ENCODE results near the gene PIEZO1.
"Not testable (repeated sequence)": the region's sequence is repeated elsewhere in the genome, so short reads cannot be mapped to it uniquely, and the experiment has no call there.

PIEZO1 gene

DNA sequence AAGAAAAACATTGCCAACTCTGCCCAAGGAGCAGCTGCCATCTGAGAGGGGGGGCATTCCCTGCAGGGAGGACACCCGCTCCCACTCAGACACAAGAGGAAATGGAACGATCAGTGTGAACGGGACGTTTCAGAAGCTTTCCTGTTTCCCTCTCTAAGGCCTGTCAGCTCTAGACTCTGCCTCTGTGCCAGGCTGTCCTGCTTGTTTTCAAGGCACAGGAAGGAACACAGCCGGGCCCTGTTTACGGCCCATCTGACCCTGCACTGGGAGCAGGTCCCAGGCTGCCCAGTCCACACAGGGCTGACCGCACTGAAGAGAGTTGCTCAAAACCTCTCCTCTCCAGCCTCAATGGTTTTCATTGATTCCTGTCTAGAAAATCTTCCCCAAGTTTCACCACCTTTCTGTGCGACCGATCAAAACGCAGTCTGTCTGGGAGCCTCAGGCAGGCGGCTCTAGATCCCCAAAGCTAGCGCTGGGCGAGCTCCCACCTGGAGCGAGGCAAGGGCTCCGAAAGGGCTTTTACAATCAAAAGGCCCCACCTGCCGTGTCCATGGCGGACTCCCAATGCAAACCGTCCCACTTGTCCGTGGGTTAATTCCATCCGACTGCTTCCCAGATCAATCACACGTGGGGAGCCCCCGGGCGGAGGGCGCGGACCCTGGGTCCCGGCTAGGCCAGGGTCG lies 1.5 kb downstream of the PIEZO1 start:
- DNase-seq (ENCODE audit: low spot score): no peak

DNA sequence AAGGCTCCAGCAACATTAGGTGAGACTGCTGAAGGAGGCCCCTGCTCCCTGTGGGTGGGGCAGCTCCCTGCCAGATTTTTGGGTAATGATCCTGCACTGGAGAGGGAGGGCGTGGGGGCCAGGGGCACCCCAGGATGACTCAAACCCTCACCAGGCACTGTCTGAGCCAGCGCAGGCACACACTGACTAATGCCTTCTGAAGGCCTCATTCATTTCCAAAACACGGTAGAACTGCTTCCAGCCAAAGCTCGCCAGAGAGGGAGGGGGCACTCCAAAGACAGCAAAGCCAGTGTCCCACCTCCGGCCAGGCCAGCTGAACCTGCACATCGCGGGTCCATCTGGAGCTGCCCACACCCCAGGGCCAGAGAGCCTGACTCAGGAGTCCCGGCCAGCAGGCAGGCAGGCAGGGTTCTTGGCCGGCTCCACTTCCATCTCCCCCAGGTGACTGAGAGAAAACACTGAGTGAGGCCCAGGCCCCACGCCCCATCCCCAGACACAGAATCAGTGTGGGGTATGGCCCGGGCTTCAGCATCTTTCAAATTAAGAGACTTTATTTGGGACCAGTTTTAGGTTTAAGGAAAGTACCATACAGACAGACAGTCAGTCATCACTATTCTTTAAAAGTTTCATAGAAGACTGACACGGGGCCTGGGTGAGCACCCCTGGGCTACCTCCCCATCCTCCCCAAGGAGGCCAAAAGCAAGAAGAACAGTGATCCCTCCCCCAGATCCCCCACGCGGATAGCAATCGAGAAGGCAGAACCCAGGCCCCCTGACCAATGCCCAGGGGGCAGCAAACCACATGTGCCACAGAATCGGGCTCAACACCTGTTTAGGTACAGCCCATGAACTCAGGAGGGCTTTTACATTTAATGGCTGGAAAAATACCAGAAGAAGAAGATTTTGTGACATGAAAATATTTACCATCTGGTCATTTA lies 2.3 kb downstream of the PIEZO1 start:
- DNase-seq (ENCODE audit: low spot score): no peak

DNA sequence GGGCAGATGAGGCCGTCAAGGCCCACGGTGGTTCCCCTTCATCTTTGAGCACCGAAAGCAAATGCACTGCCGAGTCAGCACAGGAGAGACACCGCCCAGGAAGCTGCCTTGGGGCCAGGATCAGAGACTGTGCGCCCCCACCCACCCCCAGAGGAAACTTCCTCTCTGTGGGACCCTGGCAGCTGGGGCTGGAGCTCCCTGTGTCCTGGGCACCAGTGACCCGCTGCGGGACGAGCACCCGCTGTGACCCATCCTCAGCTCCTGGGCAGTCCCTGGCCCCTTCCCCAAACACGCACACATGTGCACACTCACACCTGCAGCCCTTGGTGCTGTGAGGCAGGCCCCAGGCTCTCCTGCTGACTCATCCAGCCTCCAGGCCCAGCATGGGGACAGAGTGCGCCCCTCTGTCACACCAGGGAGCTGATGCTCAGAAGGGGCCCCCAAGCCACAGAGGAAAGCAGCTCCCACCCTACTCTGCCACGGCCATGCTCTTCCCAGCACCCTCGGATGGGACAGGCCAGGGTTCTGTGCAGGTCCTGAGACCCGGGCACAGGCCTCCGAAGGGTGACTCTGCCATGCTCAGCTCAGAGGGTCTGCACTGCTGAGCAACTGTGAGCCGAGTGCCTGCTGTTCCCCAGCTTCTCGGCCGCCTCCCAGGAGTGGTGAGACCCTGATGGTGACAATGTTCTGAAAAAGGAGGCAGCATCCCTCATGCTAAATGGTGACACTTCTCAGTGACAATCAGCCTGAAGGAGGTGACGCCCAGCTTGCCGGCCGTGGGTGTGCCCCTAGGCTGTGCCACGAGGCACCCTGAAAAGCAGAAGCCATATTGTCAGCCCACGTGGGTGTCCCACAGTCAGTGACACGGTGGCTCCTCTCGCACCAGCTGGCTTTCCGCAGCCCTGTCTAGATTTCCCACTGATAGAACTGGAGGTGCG lies 3.6 kb downstream of the PIEZO1 start:
- DNase-seq (ENCODE audit: low spot score): no peak

DNA sequence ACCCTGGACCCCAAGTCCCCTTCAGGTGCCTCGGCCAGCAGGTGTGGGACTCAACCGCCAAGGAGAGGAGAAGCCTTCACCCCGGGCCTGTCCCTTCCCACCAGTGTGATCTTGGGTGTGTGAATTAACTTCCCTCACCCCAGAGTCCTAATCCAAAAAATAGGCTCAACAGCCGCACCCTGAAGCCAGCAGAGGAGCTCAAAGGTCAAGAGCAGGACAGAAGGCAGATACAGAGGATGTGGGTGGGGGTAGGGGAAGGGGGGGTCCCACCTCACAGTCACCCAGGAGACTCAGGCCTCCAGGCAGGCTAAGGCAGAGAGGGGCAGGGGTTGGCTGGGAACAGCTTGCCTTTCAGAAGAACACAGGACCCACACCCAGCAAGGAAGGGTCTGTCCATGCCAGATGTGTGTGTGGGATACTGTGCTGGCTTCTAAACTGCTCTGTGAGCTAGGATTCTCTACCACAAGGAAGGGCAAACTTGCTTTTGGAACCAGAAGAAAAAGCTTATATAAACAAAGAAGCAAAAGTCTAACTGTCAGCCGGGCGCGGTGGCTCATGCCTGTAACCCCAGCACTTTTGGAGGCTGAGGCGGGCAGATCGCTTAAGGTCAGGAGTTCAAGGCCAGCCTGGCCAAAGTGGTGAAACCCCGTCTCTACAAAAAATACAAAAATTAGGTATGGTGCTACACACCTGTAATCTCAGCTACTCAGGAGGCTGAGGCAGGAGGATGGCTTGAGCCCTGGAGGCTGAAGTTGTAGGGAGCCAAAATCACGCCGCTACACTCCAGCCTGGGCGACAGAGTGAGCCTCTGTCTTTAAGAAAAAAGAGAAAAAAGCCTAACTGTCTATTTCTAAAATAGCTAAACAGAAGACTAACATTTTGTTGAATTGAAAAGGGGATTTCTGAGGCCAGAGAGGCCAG lies 4.6 kb downstream of the PIEZO1 start:
- no peak for DNase-seq (ENCODE audit: low spot score)

DNA sequence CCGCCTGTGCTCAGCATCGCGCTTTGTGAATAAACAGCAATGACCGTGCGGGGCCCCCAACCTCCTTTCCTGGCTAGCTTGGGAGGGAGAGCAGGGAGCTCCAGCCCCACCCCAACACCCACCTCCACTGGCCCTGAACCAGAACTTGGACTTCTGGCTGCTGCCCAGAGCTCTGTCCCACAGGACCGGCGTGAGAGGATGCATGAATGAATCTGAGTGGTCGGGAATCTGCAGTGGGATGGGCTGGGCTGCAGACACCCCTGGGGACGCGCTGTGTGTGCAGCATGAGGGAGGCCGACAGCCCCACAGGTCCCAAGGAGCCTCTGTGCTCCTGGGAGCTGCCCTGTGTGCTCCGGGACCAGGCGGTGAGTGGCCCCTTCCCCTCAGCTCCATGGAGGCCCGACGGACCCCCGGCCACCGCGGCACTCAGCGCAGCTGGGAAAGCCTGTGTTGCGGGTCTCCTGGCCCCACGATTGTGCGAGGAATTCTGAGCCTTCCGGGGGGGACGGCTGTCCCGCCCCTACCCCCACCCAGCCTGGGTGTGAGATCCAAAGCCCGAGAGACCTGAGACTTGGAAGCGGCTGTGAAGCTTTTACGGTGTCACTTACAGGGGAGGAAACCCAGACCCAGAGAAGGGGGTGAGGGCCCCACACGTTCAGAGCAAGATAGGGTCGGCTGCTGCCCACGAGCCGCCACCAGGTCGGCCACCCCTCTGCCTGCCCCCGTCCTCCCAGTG lies 5.4 kb downstream of the PIEZO1 start:
- DNase-seq (ENCODE audit: low spot score): no peak

DNA sequence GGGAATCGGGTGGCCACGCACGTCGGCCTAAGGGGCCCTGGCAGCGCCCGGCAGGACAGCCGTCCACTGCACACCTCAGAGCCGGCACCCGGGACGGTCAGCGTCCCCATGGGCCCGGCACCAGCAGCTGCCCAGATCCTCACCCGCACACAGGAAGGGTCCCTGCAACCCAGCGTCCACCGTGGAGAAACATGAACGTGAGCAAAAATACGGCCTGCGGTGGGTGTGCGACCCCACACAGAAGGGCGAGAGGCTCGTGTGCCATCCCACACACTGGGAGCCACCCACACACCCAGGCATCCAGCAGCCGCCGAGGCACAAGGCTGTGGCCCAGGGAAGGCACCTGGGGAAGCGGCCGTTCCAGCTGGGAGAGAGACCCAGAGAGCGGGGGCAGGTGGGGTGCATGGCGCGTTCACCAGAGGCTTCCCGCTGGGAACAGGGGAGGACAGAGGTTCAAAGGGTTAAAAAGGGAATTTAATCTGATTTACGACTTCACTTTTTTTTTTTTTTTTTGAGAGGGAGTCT lies 6.4 kb downstream of the PIEZO1 start:
- DNase-seq (ENCODE audit: low spot score): no peak

DNA sequence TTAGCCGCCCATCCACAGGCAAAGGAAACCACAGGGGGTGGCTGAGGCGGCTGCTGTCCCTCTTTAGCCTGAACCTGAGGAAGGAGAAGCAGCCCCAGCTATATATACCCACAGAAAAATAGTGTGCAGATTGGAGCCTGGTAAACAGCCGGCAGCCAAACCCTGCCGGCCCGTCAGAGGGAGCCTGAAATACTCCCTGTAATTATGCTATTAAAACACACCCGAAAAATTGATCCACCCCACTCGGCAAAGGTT lies 6.8 kb downstream of the PIEZO1 start:
- DNase-seq (ENCODE audit: low spot score): no peak

DNA sequence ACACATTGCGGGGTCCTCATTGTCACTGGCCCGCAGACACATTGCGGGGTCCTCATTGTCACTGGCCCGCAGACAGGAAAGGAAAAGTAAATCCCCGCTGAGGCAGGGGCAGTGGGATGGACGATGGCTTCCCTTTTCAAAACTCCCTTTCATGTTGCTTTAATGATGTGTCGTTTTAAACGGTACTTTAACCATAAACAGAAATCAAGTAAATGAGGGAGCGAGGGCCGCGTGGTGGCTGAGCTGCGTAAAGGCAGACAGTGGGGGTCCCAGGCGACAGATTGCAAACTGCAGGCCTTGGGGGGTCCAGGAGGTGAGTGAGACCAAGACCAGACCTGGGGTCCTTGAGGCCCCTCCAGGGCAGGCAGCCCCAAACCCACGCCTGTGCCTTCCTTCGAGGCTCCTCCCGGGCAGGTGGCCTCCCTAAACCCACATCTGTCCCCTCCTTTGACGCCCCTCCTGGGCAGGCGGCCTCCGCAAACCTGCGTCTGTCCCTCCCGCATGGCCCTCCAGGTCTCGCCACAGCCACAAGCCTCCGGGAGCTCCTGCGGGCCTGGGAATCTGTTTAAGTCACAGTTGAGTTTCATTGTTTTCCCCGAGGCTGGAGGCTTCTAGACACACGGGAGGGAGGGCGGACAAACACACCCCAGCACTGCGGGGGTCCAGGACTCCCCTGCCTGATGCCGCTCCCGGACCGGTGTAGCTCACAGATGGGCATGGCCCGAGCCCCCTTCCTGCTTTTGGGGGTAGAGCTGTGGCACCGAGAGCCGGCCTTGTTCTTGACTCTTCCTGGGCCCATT lies 7.3 kb downstream of the PIEZO1 start:
- no peak for DNase-seq (ENCODE audit: low spot score)

DNA sequence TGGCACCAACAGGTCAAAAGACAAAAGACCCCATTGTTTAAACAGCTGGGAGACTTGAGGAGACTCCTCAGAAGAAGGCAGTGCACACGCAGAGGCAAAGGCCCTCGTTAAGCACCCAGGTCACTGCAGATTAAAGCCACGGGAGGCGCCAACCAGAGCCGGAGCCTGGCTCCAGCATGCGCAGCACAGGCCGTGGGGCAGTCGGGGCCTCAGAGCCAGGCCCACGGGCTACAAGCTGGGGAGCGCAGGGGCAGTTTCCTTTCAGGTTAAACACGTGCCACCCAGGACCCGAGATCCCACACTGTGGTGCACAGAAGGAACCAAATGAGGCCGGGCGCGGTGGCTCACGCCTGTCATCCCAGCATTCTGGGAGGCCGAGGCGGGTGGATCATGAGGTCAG lies 9.2 kb downstream of the PIEZO1 start:
- no peak for DNase-seq (ENCODE audit: low spot score)

DNA sequence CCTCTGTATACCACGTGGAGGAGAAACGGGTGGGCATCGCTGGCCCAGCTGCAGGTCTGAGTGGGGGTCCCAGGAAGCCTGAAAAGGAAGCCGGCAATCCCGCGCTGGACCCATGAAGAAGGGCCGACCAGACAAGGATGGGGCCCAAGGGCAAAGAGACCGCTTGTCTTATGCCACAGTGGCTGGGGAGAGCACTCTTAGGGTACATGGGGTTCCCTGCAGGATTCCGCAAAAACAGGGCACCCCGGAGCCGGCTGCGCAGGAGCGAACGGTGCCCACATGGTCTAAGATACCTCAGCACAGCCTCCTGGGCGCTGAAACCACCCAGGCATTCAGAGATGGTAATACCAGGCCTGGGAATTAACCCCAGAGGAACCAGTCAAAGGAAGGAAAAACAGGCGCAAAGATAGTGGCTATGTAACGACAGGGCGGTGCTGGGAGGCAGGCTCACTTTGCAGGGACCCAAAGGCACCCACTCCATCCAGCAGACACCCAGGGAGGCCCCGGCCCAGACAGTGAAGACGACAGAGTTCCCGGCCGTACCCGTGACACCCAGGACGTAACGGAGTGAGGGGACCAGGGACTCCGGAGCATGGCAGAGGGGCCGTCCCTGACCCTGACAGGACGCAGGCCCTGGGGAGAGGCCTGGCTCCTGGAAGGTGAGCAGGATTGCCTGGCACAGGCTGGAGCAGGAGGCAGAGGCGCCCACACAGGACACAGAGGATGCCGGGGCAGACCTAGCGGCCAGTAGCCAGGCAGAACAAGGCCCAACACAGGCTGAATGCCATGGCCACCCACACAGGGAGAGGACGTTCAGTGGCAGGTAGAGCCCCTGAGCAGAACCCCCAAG lies 10.3 kb downstream of the PIEZO1 start:
- no peak for DNase-seq (ENCODE audit: low spot score)

DNA sequence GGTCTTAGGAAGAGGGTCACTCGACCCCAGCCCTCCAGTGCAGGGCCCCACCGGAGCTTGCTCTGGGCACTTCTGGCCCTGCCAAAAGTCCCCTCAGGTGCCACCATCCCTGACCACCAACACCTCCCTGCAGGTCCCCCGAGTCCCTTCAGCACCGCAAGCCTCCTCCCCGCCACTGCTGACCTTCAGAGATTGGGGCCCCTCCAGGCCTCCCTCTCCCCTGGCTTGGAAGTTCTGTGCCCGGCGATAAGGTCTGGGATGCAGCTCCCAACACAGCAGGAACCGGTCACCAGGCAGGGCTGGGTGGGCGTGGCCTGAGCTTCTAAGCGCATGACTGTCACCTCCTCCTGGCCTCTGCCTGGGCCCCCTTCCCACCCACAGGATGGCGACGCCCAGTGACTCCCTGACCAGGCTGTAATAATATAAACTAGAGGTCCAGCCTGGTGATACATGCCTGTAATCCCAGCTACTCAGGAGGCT lies 11.2 kb downstream of the PIEZO1 start:
- DNase-seq (ENCODE audit: low spot score): peak; percentile 38

DNA sequence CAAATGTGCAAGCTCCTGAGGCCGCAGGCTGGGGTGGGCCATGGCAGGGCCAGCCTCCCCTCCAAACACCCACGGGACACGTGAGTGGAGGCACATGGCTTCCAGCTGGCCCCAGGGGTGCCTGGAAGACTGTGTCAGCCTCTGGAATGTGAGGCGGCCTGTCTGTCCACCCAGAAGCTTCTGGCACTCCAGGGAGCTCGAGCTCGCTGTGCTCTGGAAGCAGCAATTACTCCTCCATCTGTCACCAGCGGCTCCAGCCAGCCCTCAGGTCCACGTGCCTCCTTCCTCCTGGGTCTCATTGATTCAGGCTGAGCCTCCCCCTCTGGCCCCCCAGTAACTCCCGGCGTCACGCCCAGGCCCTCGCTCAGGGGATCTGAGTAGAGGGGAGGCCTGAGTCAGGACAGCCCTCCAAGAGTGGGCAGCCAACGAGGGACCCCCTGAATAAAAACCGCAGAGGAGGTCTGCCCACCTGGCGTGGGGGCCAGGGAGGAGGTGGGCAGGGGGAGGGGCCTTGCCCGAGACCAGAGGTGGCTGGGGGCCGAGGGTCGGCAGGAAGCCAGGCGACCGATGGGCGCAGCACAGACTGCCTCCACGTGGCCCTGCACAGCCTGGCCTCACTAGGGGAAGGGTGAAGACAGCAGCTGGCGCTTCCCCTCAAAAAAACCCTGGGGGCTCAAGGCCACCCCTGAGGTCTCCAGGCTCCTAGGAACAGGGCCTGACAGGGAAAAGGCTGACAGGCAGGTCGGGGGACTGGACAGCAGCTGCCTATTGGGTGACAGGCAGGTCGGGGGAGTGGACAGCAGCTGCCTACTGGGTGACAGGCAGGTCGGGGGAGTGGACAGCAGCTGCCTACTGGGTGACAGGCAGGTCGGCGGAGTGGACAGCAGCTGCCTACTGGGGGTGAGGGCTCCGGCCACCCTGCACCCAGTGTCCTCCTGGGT lies 11.9 kb downstream of the PIEZO1 start:
- no peak for DNase-seq (ENCODE audit: low spot score)

DNA sequence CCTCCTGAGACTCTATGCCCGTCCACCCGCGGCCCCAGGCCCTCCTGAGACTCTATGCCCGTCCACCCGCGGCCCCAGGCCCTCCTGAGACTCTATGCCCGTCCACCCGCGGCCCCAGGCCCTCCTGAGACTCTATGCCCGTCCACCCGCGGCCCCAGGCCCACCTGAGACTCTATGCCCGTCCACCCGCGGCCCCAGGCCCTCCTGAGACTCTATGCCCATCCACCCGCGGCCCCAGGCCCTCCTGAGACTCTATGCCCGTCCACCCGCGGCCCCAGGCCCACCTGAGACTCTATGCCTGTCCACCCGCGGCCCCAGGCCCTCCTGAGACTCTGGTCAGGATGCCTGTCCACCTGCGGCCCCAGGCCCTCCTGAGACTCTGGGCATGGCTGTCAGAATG lies 13.2 kb downstream of the PIEZO1 start:
- DNase-seq (ENCODE audit: low spot score): not testable (repeated sequence)

DNA sequence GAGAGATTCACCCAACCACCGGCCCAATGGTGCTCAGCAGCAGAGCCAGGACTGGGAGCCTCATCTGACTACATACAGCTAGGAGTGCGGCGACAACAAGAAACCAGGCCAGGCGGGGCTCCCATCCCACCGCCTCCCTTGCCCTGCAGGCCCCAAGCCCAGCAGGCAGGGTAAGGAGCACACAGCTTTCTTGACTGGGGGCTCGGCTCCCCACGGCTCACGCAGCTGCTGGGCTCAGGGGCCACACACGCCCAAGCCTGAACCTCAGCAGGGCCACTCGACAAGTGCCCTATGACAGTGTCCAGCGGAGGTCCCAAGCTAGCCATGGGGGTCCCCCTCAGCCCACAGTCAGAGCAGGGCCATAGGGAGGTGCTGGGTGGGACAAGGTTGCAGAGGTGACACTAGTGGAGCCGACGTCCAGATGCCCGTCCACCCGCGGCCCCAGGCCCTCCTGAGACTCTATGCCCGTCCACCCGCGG lies 13.7 kb downstream of the PIEZO1 start:
- no peak for DNase-seq (ENCODE audit: low spot score)

DNA sequence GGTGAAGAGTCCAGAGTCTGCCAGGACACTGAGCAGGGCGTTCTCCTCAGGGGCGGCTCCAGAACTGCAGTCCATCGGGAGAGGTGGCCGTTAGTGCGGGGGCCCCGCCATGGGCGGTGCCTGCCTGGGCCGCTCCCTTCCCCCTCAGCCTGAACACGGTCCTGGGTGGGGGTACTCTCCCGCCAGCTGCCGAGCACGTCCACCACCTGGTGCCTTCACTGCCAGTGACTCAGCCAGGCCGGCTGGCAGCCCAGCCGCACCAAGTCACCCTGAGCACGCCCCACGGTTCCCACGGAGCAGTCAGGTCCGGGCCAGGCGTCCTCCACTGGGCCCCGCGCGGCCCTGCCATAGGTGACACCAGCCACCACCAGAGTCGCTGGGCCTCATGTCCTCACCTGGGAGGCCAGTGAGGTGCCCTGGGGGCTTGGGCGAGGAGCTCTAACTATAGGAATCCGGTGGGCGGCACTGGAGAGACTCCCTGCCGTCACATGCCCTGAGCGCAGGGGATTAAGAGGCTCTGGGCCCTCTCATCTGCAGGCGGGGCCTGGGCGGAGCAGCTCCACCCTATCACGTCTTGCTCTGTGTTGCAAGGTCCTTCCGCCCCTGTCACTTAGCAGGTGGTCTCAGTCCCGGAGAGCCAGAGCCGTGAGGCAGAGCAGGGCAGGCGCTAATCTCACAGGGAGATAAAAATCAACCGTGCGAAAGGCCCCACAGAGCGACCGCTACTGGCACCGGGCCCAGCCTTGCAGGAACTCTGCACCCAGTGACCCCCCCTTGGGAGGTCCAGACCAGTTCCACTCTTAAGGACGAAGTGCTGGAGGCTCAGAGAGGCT lies 14.3 kb downstream of the PIEZO1 start:
- DNase-seq (ENCODE audit: low spot score): peak; percentile 58

Data from LoVo (cell line).